HG02642 (cell line): Measurements from ENCODE around the gene LAMP1.
"Not testable (repeated sequence)": the region's sequence is repeated elsewhere in the genome, so short reads cannot be mapped to it uniquely, and the experiment has no call there.

Experiments used
- ATAC-seq: cut with Tn5 transposase; IDR thresholded peaks from one replicate; pipeline ENCODE4 v1.9.1; 2021; ENCODE audit warnings: mild to moderate bottlenecking; ENCODE audit not compliant: unreplicated experiment, poor library complexity

The LAMP1 gene, protein sequence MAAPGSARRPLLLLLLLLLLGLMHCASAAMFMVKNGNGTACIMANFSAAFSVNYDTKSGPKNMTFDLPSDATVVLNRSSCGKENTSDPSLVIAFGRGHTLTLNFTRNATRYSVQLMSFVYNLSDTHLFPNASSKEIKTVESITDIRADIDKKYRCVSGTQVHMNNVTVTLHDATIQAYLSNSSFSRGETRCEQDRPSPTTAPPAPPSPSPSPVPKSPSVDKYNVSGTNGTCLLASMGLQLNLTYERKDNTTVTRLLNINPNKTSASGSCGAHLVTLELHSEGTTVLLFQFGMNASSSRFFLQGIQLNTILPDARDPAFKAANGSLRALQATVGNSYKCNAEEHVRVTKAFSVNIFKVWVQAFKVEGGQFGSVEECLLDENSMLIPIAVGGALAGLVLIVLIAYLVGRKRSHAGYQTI

DNA sequence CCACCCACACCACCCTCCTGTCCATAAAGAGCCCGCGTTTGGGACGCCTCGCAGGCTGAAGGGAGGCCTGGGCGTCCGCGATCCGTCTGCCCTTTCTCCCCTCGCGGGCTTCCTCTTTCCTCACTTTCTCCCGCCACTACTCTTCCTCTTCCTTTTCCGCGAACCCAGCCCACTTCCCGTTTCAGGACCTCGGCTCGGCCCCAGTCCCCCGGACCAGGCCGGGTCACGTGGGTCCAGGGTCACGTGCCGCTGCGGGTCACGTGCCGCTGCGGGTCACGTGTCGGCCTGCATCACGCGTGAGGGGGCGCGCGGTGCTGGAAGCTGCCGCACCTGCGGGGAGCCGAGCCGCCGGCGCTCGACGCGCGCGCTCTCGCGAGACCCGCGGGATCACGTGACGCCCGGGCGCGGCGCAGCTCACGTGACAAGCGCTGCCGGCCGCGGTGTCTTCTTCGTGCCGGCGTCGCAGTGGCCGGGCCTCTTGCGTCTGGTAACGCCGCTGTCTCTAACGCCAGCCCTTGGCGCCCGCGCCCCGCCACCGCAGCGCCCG, at the start of gene LAMP1:
Gene LAMP1 (plus strand): TSS at position 417 of the 547 bp plus-strand sequence. CDS start 196 bp downstream, outside the sequence.
- ATAC-seq: peak; percentile 83

DNA sequence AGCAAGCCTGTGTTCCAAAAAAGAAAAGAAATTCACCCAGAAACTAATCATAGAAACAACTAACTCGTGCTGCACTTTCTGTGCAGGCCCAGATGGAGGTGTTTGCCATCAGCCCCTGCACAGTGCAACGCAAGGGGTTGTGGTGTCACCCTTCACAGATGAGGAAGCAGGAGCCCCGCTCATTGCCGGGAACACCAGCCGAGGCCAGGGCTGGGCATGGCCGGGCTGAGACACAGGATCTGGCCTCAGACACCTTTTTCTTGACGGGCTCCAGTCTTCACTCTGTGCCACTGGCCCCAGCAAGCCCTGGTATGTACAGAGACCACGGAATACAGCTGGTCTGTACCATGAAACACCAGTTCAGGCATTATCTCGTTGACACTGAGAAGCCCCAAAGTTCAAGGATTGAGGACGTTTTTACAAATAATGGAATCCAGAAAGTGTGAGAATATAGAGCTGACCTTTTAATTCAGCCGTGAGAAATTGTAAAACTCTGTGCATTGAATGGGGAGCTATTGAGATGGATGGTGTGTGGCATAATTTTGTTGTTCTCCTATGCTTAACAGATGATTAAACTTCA, 44.4 kb upstream of the LAMP1 start:
- ATAC-seq: no peak

DNA sequence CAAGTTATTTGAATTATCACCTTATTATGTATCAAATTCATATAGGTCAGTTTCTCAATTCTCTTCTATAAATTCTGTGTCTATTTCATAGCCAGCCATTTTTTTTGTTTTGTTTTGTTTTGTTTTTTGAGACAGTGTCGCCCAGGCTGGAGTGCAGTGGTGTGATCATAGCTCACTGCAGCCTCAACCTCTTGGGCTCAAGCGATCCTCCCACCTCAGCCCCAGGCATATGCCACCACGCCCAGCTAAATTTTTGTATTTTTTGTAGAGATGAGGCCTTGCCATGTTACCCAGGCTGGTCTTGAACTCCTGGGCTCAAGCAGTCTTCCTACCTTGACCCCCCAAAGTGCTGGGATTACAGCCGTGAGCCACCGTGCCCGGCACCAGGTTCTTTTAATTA, 39.1 kb upstream of the LAMP1 start:
- not testable (repeated sequence) for ATAC-seq

DNA sequence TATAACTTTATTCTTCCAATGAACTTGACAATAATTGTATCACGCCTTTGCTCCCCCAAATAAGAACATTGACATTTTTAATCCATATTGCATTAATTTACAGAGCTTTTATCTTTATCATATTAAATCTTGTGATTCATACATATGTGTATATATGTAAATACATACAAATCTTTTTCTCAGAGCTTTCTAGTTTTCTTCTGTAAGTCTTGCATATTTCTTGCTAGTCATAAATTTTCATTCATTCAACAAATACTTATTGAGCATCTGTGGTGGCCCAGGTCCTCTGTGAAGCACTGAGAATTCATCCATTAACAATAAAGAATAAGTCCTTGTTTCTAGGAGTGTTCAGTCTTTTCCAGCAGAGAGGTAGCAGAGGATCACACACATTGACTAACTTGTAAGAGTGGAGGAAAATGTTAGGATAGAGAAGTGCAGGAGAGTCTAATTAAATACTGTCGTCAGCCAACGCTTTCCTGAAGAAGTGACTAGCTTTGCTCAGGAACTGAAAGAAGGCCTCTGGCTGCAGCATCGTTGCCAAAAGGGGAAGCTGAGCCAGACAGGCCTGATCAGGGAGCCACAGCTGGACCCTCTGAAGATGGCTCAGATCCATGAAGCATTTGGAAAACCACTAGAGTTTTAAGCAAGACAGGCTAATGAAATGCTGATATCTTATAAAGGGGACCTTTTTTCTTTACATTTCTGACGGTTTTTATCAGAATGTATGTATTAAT, 38.6 kb upstream of the LAMP1 start:
- ATAC-seq: no peak

DNA sequence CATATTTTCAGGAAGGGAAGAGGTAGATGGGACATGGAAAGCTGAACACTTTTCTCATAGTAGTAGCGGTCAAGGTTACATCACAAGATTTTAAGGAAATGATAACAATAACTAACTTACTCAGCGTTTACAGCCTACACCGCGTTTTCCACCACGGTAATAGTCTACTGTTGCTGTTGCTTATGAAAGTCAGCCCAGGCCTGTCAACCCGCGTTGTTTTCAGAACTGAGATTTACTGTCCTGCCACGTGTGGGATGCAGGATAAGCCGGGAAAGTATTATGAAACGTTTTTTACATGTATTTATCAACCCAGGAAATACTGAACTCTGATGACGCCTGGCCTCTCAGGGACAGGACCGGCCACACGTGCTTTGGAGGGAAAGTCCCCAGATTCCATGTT, 36.0 kb upstream of the LAMP1 start:
- ATAC-seq: no peak

DNA sequence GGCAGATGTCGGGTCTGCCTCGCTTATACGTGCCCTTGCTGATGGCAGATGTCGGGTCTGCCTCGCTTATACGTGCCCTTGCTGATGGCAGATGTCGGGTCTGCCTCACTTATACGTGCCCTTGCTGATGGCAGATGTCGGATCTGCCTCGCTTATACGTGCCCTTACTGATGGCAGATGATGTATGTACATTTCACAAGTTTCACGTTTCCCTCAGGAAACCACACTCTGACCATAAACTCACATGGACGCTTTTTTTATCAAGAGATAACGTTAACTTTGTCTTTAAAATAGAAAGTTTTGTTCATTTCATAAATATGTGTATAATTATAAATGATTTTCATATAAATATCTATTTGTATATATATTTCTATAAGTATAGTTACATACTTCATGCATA, 34.0 kb upstream of the LAMP1 start:
- not testable (repeated sequence) for ATAC-seq

DNA sequence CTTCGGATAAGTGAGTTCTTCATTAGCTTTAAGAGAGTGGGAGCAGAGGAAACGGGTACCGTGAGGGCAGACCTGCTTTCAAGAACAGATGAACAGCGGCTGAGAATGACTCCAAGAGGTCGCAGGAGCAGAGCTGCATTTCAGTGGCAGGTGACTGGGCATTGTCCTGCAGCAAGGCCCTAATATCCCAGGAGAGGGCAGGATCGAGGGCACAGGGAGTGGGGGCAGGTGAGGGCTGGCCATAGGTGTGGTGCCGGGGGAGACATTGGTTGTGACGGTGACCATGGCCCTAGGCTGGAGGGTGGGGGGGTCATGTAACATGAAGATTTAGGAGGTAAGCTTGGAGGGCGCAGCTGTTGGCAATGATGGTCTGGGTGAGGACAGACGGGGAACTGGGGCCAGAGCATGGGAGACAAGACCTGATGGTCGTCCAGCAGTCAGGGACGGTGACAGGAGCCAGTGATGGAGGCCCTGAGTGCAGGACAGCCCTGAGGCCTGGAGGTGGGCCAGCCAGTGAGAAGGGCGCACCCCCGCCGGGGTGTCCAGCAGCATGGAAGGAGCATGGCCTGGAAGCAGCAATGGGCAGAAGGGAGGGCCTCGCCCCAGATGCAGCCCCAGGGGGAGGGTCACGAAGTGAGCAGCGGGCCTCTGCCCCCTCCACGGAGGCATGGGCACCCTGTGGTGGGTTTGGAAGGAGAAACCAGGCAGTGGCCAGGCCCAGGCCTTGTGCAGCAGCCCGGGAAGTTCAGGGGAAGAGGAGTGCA, 29.2 kb upstream of the LAMP1 start:
- ATAC-seq: no peak

DNA sequence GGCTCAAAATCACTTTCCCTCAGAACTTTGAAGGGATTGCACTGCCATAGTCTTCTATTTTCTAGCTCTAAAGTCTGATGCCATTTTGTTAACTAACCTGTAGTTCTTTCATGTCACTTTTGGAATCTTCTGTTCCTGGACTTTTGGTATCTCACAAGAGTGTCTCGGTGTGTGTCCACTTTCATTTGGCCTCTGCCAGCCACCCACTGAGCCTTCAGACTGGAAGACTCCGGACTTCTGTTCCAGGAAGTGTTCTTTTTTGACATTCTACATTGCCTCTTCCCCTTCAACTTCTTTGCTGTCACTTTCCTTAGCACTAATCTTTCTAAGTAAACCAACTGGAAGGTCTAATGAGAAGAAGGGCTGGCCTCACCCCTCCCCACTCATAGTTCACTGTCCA, 25.0 kb upstream of the LAMP1 start:
- no peak for ATAC-seq

DNA sequence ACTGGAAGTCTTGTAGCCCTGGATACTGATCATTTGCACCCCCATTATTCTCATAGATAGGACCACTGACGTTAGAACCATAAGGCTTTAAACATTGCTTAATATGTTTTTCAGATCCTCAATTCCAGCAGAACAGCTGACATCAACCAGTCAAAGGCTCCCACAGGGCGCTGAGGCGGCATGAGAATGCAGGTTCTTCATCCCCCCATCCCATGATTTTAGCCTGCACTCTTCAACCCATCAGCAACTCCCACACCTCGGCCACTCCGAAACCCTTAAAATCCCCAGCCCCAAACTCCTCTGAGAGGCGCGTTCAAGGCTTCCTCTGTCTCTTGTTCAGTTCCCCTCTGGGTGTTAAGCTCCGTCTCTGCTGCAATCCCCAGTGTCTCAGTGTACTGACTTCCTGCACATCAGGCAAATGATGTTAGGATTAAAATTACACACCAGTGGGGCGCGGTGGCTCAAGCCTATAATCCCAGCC, 24.3 kb upstream of the LAMP1 start:
- no peak for ATAC-seq

DNA sequence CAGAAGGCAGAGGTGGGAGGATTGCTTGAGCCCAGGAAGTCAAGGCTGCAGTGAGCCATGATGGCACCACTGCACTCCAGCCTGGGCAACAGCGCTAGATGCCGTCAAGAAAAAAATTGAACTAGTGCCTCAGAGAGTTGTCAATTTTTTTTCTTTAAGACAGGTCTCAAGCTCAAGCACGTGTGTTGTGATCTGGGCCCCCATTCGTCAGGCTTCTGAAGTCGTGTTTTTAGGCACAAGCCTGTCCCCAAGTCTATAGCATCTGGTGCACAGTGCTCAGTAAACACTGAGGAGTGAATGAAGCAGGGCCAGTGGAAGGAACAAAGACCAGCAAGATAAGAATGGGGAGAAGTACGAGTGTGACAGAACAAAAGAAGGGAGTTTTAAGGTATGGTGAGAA, 23.7 kb upstream of the LAMP1 start:
- no peak for ATAC-seq

DNA sequence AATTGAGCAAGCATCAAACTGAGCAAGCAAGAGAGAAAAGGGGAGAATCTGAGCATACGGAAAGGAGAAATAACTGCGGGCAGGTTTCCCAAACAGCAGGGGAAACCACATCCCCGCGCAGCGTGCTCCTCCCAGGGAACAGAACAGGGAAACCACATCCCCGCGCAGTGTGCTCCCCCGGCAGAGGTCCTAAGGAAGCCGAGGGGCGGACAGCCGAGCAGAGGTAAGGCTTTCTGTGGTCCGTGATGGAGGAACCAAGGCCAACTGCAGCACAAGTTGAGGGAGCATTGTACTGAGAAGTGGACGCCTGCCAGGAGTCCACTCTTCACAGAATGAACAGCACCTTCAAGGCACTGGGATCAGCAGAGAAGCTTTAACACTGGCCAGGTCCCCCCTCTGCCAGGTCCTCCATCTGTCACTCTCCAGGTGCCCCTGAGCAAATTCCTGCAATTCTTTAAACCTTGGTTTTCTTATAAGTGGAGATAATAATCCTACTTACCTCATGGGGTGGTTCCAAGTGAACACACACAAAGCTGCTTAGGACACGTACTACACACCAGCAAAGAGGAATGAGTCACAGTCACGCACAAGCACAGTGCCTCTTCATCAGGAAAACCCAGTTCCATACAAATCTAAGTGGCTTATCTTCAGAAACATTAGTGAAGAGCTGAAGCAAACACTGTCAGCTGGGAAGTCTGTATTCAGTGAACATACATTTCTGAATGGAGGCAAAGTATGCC, 23.0 kb upstream of the LAMP1 start:
- ATAC-seq: no peak

DNA sequence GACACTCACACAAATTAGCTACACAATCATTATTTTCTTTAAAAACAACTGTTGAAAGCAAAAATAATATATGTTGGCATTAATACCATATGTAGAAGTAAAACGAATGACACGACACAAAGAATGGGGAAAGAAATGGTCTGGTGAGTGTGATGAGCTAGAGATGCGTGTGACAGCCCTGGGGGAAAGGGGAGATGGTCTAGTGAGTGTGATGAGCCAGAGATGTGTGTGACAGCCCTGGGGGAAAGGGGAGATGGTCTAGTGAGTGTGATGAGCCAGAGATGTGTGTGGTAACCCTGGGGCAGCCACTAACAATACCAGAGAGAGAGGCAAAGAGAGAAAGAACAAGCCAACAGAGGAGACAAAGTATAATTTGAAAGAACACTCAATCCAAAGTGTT, 22.3 kb upstream of the LAMP1 start:
- ATAC-seq: no peak

DNA sequence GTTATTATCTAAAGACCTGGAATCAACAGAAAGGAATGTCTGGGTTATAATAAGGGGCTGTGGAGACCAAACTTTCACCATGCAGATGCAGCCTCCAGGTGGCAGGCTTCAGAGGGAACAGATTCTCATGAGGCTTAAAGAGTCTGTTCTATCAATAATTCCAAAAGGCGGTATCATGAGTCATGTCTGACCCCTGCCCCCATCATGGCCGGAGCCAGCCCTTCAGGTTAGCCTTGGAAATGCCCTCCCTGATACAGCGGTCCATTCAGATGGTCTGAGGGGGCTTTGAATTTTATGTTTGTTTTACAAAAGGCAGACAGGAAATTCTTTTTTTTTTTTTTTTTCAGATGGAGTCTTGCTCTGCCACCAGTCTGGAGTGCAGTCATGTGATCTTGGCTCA, 21.7 kb upstream of the LAMP1 start:
- no peak for ATAC-seq

DNA sequence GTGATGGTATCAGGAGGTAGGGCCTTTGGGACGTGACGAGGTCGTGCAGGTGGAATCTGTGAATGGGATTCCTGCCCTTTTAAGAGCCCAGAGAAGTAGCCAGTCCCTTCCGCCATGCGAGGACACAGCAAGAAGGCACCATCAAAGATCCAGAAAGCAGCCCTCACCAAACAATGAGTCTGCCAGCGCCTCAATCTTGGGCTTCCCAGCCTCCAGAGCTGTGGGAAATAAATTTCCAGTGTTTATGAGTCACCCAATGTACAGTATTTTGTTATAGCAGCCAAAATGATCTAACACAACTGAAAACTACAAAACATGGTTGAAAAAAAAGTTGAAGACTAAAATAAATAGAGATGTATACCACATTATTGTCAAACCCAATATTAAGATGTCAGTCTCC, 16.9 kb upstream of the LAMP1 start:
- no peak for ATAC-seq

DNA sequence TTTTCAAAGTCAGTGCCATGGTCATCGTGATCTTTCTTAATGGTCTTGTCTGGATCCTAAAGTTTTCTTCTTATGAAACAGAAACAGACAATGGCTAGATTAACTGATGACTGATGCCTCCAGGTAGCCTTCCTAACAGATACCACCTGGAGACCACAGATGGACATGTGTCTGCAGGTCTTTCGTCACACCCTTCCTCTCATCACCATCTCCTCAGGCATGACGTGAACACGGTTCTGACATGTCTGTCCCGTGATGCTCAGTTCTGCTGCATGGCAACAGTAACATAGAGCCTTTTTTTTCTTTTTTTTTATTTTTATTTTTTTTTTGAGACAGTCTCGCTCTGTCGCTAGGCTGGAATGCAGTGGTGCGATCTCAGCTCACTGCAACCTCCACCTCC, 13.1 kb upstream of the LAMP1 start:
- no peak for ATAC-seq

DNA sequence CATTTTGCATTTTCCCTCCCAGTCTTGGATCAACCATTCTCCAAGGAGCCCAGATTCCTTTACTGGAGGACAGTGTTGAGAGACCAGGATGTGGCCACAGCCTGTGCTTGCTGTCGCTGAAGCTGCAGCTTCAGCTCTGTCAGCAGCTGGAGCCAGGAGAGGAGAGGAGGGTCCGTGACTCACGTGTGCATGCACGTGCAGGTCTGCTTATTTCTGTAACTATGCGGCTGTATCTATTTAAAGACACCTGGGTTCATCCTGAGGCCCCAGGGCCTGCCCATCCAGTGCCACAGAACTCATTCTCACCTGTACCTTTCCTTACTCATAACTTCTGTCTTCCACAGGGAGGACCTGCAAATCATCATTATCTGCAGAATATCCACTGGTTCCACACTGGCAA, 8.2 kb upstream of the LAMP1 start:
- no peak for ATAC-seq

DNA sequence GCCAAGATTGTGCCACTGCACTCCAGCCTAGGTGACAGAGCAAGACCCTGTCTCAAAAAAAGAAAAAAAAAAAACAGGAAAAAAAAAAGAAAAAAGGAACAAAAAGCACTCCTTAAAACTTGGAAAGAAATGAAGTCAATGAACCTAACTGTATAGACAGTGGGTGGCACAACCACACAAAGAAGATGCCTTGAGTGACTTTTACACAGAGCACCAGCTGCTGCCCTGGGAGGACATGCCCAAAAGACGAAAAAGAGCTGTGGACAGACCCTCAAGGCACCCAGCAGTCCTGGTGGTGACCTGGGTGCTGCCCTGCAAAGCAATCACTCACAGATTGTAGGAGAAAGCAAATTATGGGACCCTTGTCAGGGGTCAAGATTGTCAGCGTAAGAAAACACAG, 5.9 kb upstream of the LAMP1 start:
- no peak for ATAC-seq

DNA sequence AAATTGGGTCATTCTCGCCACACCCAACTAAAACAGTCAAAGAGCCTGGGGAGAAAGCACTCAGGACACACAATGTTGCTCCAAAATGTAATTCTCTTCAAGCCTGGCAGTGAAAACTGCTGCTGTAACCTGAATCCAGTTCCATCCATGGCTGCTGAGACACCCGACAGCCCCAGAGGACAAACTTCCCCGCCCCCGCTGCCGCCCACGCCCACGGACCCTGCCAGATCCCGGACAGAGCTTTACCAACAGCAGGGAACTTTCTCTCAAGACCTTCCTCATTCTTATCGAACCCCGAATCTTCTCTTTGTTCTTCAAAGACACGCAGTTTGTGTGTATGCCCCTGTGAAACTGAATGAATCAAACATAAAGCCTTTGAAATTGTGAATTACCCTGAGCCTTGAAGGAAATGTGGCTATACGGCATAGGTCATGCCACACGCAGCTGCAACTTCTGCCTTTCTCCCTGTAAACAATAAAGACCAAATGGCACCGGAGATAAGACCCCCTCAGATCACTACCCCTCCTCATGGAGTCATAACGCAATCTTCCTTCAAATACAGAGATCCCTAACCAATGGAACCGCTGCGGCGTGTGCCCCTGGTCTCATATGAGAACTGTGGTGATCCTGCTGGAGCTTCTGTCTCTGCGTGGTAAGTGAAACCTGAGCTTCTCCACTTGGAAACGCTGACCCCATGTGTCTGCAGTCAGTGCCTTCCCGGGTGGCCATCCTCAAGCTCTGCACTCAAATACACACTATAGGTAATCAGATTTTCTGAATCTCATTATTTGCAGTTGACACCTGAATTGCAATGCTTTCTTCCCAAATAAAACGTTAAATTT, 4.8 kb upstream of the LAMP1 start:
- ATAC-seq: no peak

DNA sequence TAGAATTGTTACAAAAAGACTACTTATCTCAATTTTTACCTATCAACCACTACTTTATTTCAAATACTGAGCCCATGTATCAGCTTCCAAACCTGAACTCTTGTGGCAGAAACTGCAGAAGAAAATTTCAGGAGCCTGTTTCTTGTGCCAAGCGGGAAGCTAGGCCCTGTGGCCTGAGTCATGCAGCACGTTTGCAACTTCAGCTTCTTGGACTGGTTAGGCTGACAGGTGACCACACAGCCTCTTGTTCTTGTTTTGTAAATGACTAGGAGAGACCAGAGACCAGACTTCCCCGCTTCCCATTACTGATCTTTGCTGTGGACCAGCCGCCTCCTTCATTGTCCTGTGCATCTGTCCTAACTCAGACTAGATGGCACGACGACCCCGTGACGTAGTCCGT, 3.4 kb upstream of the LAMP1 start:
- ATAC-seq: no peak
